Measurements from ENCODE around the gene CD109.
"Not testable (repeated sequence)": the region's sequence is repeated elsewhere in the genome, so short reads cannot be mapped to it uniquely, and the experiment has no call there.

Gene CD109

DNA sequence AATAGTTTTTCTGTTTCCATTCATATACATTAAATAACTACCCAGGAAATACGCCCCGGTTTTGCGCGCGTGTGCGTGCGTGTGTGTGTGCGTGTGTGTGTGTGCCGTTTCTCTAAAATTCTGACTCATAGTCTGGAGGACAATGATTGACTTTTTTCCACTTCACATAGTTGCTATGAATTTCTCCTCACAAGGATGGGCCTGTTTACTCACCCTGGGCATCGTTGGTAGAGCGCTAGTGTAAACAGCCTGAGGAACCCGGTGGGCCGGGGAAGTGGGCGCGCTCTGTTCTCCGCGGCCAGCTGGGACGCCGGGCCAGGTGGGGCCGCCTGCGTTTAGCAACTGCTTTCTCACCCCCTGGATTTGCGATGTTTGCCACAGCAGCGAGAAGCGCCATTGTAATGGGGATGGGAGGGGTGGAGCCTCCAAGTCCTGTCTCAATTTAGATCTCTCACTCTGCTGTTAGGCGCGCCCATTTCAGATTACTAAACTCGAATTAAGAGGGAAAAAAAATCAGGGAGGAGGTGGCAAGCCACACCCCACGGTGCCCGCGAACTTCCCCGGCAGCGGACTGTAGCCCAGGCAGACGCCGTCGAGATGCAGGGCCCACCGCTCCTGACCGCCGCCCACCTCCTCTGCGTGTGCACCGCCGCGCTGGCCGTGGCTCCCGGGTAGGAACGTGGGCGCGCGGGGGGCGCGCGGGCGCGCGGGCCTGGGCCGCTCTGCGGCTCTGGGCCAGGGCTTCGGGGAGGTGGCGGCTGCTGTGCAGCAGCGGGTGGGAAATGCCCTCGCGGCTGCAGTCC, at the start of gene CD109:
Gene CD109, plus strand, starts transcription at position 585 of the 803 bp plus-strand sequence. Its CDS starts 13 bp downstream, at position 598.
- peak; percentile 47 to 79 (median 49) for DNase-seq (ENCODE audit: low read depth in 3 of 3)

DNA sequence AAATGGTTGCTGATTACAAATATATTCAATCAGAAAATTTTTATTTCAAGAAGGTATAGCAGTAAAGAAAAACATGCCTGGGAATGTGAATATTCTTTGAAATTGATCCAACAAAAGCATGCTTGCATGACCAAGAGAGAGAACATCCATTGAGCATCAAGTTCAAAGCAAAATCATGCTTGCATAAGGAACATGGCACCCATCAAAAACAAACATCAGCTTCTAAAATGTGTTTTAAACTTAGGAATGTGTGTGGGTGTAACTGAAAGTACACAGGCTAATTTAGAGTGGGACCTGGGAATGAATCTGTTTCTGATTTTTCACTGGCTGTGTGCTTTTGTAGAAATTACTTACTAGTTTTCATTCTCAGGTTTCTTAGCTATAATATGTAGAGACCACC, 47.8 kb upstream of the CD109 start:
- DNase-seq (ENCODE audit: low read depth in 3 of 3), result no peak

DNA sequence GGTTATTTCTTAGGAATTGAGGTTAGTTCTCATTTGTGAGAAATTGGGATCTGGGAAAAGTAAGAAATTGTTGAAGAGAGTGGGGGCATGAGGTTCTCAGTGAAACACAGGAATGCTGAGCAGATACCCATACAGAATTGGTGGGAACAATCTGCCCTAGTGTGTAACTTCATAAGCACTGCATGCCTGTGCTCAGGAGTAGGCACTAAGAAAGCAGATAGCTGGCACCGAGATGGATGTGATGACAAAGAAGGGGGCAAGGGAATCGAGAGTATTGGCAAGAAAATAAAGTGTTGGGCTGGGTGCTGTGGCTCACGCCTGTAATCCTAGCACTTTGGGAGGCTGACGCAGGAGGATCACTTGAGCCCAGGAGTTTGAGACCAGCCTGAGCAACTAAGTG, 46.2 kb upstream of the CD109 start:
- DNase-seq (ENCODE audit: low read depth in 3 of 3), result no peak

DNA sequence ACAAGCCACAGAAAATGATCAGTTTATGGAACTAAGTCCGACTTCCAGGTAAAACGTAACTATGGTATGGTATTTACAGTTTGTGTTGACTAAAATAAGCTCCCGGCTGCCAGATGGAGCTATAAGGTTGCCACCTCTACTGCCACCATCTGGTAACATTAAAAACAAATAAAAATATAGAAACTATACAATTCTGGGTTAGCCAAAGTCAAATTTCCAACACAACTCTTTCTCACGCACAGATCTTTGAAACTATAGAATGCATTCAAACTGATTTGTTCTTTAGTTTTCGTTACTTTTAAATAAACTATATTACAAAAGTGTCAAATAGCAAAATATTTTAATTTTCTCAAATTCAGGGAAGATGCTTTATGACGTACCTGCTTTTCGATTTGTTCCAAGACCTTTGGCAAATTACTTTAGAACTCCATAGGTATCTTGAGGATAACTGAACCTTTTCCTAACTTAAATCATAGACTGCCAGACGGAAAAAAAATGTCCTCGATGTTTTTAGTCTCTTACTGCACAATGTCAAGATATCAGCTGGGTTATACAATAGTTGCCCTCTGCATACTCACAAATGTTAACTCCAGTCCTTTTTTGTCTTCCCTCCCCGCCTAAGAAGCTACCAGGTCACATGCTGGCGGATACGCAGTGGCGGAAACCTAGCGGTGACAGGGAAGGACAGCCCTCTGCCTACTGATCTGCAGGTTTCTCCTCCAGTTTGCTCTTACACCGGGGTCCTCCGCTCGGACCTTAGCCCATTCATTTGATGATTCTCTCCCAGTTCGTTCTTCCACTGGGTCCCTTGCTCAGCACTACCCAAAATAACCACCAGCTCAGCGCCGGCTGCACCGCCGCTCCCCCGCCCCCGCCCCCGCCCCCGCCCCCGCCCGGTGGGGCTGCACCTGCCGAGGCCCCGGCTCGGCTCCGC, 43.1 kb upstream of the CD109 start:
- peak; percentile 26 to 58 (median 27) for DNase-seq (ENCODE audit: low read depth in 3 of 3)

DNA sequence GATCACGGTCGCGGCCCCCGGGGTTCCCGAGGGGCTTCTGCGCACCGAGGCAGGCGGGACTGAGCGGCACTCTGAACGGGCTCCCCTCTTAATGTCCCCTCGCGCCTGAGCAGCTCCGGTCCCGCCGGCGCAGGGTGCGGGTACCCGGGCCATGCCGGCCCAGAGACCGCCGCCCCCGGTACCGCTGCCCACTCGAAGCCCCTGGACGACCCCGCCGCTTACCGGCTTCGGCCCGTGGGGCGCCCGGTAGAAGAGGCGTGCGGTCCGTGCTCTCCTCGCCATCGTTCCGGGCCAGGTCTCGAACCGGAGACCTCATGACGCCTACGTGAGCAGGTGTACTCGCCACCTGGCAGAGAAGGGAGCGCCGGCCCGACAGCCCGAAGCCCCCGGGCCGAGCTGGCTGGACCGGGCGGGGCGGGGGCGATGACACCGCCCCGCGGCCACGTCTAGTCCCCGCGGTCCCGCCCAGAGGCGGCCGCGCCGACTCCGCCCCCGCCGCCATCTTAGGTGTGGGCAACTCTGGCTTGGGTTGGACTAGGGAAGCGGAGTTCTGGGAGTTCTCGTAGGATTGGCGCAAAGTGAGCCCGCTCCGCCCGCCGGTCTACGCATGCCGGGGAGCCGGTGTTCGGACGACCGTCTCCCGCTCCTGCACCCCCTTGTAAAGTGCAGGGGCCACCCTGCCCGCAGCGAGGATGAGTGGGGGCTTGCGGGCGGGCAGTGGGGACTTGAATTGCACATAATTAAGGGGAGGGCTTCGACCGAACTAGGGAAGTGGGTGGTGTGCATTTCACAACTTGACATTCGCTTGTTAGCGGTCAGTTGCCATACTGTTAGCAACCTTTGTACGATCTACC, 42.2 kb upstream of the CD109 start, which contains the start of gene SLC17A5:
Gene SLC17A5, minus strand, starts transcription at position 422 of the 854 bp plus-strand sequence. Its CDS starts 106 bp downstream, at position 316.
- DNase-seq (ENCODE audit: low read depth in 3 of 3), result peak; percentile 82 to 92 (median 84)

DNA sequence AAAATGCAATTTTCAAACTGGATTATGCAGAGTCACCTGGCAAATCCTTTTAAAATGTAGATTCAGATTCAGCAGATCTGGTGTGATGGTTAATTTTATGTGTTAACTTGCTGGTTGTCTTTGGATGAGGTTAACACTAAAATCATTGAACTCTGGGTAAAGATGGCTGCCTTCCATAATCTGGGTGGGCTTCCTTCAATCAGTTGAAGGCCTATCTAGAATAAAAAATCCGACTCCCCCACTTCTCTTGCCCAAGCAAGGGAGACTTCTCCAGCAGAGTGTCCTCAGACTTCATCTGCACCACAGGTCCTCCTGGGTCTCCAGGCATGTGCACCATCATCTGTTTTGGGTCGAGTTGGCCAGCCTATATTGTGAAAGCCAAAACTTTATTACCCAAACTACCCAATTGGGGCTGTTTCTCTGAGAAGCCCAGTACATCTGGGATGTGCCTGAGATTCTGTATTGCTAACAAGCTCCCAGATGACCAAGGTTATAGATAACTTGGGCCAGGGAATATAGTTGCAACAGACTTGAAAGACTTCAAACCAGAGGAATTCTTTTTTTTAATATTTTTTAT, 40.6 kb upstream of the CD109 start:
- DNase-seq (ENCODE audit: low read depth in 3 of 3), result no peak

DNA sequence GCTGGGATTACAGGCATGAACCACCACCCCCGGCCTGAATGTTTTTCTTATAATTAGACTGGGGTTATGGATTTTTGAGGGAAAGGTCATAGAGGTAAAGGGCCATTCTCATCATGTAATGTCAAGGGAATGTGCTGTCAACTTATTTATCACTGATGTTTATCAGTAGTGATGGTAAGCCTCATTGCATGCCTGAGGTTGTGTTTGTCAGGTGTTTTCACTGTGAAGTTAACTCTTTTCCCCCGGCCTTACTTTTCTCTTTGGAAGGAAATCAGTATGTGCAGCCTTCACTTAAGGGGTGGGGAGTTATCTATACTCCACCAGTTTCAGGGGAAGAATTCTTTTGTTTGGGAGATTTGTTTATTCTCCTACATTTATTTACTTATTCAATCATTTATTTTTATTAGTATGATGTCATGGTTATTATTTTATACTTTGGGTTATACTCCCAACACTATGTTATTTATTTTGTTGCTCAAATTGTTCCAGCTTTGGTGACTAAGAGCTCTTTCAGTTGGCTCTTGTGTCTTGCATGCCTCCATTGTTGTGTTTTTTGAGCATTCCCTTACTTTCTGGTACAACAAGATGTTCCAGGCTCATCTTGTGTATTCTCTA, 39.4 kb upstream of the CD109 start:
- DNase-seq (ENCODE audit: low read depth in 3 of 3), result no peak

DNA sequence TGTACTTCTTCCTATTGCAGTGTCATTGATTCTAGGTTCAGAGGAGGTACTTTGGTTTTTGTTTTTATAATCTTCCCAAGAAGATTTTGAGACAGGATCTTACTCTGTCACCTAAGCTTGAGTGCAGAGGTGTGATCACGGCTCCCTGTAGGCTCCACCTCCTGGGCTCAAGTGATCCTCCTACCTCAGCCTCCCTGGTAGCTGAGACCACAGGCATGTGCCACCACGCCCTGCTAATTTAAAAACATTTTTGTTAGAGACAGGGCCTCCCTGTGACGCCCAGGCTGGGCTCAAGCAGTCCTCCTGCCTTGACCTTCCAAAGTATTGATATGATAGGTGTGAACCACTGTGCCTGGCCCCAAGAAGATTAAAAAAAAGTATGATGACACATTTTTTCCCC, 38.8 kb upstream of the CD109 start:
- DNase-seq (ENCODE audit: low read depth in 3 of 3), result no peak

DNA sequence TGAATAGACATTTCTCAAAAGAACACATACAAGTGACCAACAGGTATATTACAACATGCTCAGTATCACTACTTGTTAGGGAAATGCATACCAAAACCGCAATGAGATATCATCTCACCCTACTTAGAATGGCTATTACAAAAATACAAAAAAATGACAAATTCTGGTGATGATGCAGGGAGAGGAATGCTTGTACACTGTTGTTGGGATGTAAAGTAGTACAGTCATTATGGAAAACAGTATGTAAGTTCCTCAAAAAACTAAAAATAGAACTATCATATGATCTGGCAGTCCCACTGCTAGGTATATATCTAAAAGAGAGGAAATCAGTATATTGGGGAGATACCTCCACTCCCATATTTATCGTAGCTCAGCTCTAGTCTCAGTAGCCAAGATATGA, 31.3 kb upstream of the CD109 start:
- DNase-seq (ENCODE audit: low read depth in 3 of 3), result no peak

DNA sequence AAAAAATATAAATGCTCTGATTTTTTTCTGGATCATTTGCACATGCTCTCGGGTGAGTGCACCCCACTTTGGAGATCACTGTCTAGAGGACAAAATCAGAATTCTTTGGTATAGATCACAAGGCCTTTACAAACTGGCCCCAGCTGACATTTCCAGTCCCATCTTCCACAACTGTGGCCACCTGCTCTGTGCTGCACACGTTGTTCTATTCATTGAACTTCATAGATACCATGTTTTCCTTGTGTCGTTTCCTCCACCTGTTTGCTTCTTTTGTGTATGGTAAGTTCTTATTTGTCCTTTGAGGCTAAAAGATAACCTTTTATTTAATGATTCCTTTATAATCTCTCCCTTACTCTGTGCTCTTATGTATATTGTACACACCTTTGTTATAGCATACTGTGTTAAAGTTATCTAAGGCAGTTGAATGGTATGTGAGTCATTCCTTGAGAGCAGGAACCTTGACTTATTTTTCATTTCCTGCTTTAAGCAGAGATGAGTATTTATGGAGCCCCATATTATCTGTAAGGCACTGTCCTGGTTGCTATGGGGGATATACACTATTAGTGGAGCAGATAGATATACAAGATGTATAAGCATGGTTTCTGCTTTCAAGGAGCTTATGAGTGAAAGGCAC, 30.2 kb upstream of the CD109 start:
- DNase-seq (ENCODE audit: low read depth in 3 of 3), result no peak

DNA sequence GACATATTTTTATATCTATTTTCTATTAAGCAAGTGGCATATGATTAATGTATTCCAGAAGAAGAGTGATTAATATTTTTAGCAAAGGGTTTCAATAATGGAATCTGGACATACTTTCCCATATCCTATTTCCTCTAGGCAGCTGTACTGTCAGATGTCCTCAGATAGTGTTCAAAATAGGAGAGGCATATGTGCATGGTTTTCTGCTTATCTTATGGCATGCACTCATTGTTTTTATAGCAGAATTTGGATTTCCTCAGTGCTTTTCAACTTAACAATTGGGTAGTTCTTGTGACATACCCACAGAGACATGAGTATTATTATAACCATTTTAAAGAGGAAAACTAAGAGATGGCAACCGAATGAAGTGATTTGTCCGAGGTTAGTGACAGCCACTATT, 29.6 kb upstream of the CD109 start:
- no peak for DNase-seq (ENCODE audit: low read depth in 3 of 3)

DNA sequence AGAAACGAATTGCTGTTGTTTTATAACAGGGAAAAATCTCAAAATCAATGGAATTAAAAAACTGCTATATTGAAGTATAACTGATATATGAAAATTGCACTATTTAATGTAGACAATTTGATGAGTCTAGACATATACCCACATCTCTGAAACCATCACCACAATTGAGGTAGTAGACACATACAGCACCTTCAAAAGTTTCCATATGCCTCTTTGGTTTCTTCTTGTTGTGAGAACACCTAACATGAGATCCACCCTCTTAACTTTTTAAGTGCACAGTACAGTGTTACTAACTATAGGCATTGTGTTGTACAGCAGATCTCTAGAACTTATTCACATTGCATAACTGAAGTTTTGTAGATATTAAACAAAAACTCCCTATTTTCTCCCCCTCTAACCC, 28.2 kb upstream of the CD109 start:
- DNase-seq (ENCODE audit: low read depth in 3 of 3), result no peak

DNA sequence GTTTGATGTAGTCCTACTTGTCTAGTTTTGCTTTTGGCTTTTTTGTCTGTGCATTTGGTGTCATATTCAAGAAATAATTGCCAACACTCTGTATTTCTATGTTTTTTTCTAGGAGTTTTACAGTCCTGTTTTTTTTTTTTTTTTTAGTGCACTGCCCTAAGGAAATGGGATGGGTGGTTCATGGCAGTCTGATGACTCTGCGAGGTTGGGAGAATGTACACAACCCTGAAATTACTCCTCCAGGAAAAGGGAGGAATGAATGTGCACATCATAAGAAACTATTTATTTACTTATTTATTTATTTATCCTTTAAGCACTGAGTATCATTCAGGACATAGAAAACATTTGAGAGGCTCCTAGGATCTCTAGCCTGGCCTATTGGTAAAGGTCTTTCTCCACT, 27.0 kb upstream of the CD109 start:
- DNase-seq (ENCODE audit: low read depth in 3 of 3), result no peak

DNA sequence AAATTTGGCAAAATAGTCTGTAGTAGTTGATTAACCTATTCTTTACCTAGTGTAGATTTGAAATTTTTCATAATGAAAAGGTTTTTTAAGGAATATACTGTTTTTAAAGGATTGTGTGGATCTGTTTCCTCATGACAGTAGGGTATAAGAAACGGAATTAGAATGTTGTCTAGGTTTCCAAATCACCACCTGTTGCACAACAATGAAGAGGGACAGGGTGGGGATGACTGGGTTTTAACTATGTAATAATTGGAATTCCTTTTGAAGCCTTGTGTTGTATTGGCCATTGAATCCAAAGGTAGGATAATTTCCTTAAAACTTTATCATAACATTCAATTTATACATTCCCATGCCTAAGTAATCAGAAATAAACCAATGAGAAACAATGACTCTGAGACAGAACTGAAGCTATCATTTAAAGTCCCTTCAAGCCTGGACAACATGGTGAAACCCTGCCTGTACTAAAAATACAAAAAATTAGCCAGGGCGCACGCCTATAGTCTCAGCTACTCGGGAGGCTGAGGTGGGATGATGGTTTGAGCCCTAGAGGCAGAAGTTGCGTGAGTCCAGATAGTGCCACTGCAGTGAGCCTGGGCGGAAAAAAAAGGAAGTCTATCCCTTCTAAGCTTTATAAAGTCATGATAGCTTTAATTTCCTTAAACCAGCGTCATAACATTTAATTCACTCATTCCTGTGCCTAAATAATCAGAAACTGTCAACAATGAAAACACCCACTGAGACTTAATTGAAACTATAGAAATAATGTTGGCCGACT, 23.9 kb upstream of the CD109 start:
- DNase-seq (ENCODE audit: low read depth in 3 of 3), result no peak

DNA sequence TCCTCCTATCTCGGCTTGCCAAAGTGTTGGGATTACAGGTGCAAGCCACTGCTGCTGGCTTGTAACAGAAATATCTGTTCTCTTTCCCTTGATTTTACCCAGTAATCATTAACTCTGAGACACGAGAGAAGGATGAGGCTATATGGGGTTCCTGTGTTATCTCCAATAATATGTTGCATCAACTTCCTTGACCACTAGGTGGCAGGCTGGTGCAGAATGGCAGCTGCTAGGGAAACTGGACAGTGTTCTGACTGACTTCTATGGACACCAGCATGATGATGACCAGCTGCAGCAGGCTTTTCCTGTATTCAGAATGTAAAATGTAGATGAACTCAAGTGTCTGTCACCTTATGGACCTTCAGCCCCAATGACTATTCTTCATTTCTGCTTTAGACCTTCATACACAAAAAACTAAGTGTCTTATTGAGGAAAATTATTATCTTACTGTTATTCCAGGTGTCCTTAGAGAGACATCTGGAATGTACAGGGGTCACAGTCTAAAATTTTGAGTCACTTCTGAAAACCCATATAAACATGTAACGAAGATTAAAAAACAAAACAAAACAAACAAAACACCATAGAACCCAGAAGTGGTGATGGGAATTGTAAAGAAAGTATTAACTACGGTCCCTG, 20.4 kb upstream of the CD109 start:
- peak; percentile 43 to 68 (median 66) for DNase-seq (ENCODE audit: low read depth in 3 of 3)

DNA sequence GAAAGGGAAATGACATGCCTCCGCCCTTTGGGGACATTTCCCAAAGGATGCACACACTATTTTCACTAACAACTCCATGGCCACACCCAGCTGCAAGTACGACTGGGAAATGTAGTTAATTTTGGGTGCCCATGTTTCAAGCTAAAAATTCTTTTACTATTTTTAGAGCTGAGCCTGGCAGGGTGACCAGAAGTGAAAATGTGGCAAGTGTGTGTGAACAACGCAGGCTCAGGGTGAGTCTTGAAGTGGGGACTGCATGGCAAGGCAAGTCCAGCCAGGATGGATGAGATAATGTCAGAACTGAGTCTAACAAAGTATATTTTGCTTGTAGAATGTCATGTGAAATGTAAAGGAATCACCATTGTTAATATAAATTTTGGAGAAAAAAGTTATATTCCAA, 17.0 kb upstream of the CD109 start:
- DNase-seq (ENCODE audit: low read depth in 3 of 3), result no peak

DNA sequence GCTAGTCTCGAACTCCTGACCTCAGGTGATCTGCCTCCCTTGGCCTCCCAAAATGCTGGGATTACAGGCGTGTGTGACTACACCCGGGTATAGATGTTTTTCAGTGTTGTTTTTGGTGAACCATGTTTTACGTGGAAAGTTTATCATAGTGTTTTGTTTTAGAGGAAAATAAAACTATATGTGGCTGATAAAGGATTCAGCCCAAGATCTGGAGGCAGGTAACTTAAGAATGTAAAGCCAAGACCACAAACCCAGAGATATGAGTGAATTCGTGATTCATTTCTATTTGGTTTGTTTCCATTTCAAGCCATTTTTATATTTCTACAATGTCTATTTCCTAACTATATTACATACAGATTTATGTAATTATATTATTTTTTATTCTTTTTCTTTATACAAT, 16.2 kb upstream of the CD109 start:
- not testable (repeated sequence) for DNase-seq (ENCODE audit: low read depth in 3 of 3)

DNA sequence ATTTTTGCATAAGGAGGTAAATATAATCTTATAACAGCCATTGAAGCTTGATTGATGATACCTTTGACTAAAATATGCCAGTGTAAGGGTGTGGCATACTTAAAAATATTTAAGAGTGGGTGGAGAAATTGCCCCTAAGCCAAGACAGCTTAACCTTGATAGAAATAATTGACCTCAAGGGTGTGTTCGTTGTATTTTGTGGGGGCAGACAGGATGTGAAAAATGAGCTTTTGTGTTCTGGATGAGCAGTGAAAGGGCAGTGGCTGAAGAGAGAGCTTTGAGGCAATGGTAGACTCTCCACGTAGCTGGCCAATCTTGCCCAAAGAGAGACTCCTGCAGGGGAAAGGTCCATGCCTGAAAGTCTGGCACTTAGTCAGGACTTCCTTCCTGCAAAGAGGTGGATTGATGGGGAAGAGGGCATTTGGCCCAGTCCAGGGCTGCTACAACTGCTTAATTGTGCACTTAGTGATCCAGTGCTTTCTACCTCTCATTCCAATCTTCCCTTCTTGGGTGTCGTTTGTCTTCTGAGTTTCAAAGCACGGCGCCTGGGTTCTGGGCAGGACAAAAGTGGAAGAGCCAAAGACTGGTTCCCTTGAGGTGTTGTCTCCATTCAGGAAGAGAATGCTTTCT, 15.6 kb upstream of the CD109 start:
- DNase-seq (ENCODE audit: low read depth in 3 of 3), result no peak

DNA sequence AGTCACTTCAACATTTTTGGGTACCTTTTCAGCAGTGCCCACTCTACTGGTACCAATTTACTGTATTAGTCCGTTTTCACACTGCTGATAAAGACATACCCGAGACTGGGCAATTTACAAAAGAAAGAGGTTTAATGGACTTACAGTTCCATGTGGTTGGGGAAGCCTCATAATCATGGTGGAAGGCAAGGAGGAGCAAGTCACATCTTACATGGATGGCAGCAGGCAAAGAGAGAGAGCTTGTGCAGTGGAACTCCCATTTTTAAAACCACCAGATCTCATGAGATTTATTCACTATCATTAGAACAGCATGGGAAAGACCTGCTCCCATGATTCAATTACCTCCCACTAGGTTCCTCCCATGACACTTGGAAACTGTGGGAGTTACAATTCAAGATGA, 12.4 kb upstream of the CD109 start:
- DNase-seq (ENCODE audit: low read depth in 3 of 3), result not testable (repeated sequence)

Measured in stimulated activated CD4-positive, alpha-beta T cell treated with anti-CD3 and anti-CD28 coated beads, TNF-alpha, amount 100 ng/mL, for 24 hours (primary cell).